ENCODE results near the gene SIGLEC12. TPM values are rescaled to one million over a fixed set of nuclear protein-coding genes. Genes with fewer than 3 reads are reported as not detected.

Gene SIGLEC12
- total and polyA plus RNA-seq, 9 of the 15 experiments (the other 6 are each of a cell fraction or from before 2014, with no cell fraction given), result 0.08 to 1.3 (median 0.54) TPM

GRCh38 chr19:51548213-51548651 lies 46.6 kb upstream of the SIGLEC12 start (continued):
- TF ChIP-seq ZNF395 (CRISPR knock-in tag; IDR thresholded peaks at IDR 0.05) (peak; percentile 12), ZBTB9 (CRISPR knock-in tag; IDR thresholded peaks at IDR 0.05) (no peak), MAFK (IDR thresholded peaks at IDR 0.05; ENCODE audit: low read length) (no peak), TCF7 (IDR thresholded peaks at IDR 0.05; ENCODE audit: borderline replicate concordance) (no peak), KDM1A (IDR thresholded peaks at IDR 0.05) (no peak), MITF (IDR thresholded peaks at IDR 0.05) (no peak), TCF15 (CRISPR knock-in tag; IDR thresholded peaks at IDR 0.05) (peak; percentile 73; the same call in 1 of the 2 replicates), TOE1 (IDR thresholded peaks at IDR 0.05; ENCODE audit: borderline replicate concordance) (no peak), TOE1 (CRISPR knock-in tag; IDR thresholded peaks at IDR 0.05; ENCODE audit: borderline replicate concordance, low read depth) (no peak), RBM25 (IDR thresholded peaks at IDR 0.05; ENCODE audit: low read depth, low read length, severe bottlenecking) (no peak), ZNF449 (CRISPR knock-in tag; IDR thresholded peaks at IDR 0.05) (0 out of 2 replicates have a peak, but pooled peaks have one; percentile 22), SMAD3 (CRISPR knock-in tag; conservative IDR thresholded peaks at IDR 0.05) (0 out of 2 replicates have a peak, but pooled peaks have one; percentile 38), ZNF592 (IDR thresholded peaks at IDR 0.05) (no peak), NELFE (IDR thresholded peaks at IDR 0.05; ENCODE audit: insufficient read depth, insufficient read length) (no peak), SMARCA5 (IDR thresholded peaks at IDR 0.05) (peak; percentile 56; the same call in 1 of the 2 replicates), ARID2 (IDR thresholded peaks at IDR 0.05) (no peak)

All from K562 (cell line).